ENCODE measurements around the gene ADD2.

The ADD2 gene

GRCh38 chr2:70711191-70711590 is 56.8 kb downstream of the ADD2 start:
- no peak overlapping the region for H3K4me3 ChIP-seq (ENCODE audit: low read length)
- TF ChIP-seq CTCF (IDR thresholded peaks at IDR 0.05; ENCODE audit: insufficient read depth, low read depth, low read length, missing control alignments): no peak
- DNase-seq (ENCODE audit: low read depth): no peak

- DNase-seq (ENCODE audit: low read depth): no peak
- TF ChIP-seq CTCF (IDR thresholded peaks at IDR 0.05; ENCODE audit: insufficient read depth, low read depth, low read length, missing control alignments): no peak
- H3K4me3 ChIP-seq (ENCODE audit: low read length): no peak overlapping the region
These were observed 57.8 kb downstream of the ADD2 start for GRCh38 chr2:70710038-70710690.

- DNase-seq (ENCODE audit: low read depth): no peak
- TF ChIP-seq CTCF (IDR thresholded peaks at IDR 0.05; ENCODE audit: insufficient read depth, low read depth, low read length, missing control alignments): no peak
- H3K4me3 ChIP-seq (ENCODE audit: low read length): no peak overlapping the region
These were observed 58.5 kb downstream of the ADD2 start for GRCh38 chr2:70709275-70710037.

- no peak overlapping the region for H3K4me3 ChIP-seq (ENCODE audit: low read length)
- TF ChIP-seq CTCF (IDR thresholded peaks at IDR 0.05; ENCODE audit: insufficient read depth, low read depth, low read length, missing control alignments): no peak
- no peak for DNase-seq (ENCODE audit: low read depth)
These were observed 59.4 kb downstream of the ADD2 start for GRCh38 chr2:70708376-70709199.

GRCh38 chr2:70707706-70708105 is 60.3 kb downstream of the ADD2 start:
- no peak for DNase-seq (ENCODE audit: low read depth)
- TF ChIP-seq CTCF (IDR thresholded peaks at IDR 0.05; ENCODE audit: insufficient read depth, low read depth, low read length, missing control alignments): no peak
- H3K4me3 ChIP-seq (ENCODE audit: low read length): no peak overlapping the region

- no peak overlapping the region for H3K4me3 ChIP-seq (ENCODE audit: low read length)
- no peak for DNase-seq (ENCODE audit: low read depth)
- no peak for TF ChIP-seq CTCF (IDR thresholded peaks at IDR 0.05; ENCODE audit: insufficient read depth, low read depth, low read length, missing control alignments)
These were observed 61.8 kb downstream of the ADD2 start for GRCh38 chr2:70706026-70706795.

All from epithelial cell of esophagus (primary cell).